HepG2 (cell line): ENCODE data around the gene CDCA5. TPM values are rescaled to one million over a fixed set of nuclear protein-coding genes. Genes with fewer than 3 reads are reported as not detected.

ENCODE experiments used
- CHD2 ChIP-seq: IDR thresholded peaks from 2 replicates; pipeline ENCODE4 v1.6.1; 2011; ENCODE audit warnings: low read depth, low read length, improper control_type of control experiment
- DPF2 ChIP-seq: sonication (generic); formaldehyde crosslinking; IDR thresholded peaks from 2 replicates; pipeline ENCODE4 v1.4.0; 2020; ENCODE audit warnings: mild to moderate bottlenecking, low read depth, missing genetic modification reagents, borderline replicate concordance
- ETS1 ChIP-seq: sonication (generic); formaldehyde crosslinking; IDR thresholded peaks from 2 replicates; pipeline ENCODE4 v1.4.0; 2020; ENCODE audit warnings: missing genetic modification reagents
- FOXC1 ChIP-seq: sonication (generic); formaldehyde crosslinking; IDR thresholded peaks from 2 replicates; pipeline ENCODE4 v1.8.0; 2022; ENCODE audit warnings: mild to moderate bottlenecking, missing genetic modification reagents, borderline replicate concordance
- KLF16 ChIP-seq, 2 experiments: sonication (generic) in 1 of 2; formaldehyde crosslinking in 1 of 2; IDR thresholded peaks; 2 replicates each; pipeline versions ENCODE4 v1.6.1 to v1.8.0; 2016 to 2023; ENCODE audit warnings: missing genetic modification reagents in 2 of 2, missing compliant biosample characterization in 1 of 2
- MED1 ChIP-seq: sonication (generic); formaldehyde crosslinking; IDR thresholded peaks from 2 replicates; pipeline ENCODE4 v1.4.0; 2020; ENCODE audit warnings: missing genetic modification reagents
- MEIS1 ChIP-seq: sonication (generic); formaldehyde crosslinking; IDR thresholded peaks from 2 replicates; pipeline ENCODE4 v1.9.0; 2021; ENCODE audit warnings: mild to moderate bottlenecking, missing genetic modification reagents, moderate library complexity, borderline replicate concordance
- SMYD3 ChIP-seq: sonication (generic); formaldehyde crosslinking; IDR thresholded peaks from 2 replicates; pipeline ENCODE4 v1.8.1; 2023; ENCODE audit warnings: mild to moderate bottlenecking, missing genetic modification reagents
- TFAP4 ChIP-seq: sonication (generic); IDR thresholded peaks from 2 replicates; pipeline ENCODE4 v1.6.1; 2016; ENCODE audit warnings: low read depth, borderline replicate concordance
- ZBTB7A ChIP-seq: sonication (generic); formaldehyde crosslinking; IDR thresholded peaks from 2 replicates; pipeline ENCODE4 v1.8.0; 2022; ENCODE audit warnings: mild to moderate bottlenecking, missing genetic modification reagents
- ZMYM3 ChIP-seq: sonication (generic); formaldehyde crosslinking; IDR thresholded peaks from 2 replicates; pipeline ENCODE4 v1.5.1; 2020; ENCODE audit warnings: mild to moderate bottlenecking, missing genetic modification reagents
- ZNF253 ChIP-seq: sonication (generic); formaldehyde crosslinking; IDR thresholded peaks from 2 replicates; pipeline ENCODE4 v1.8.0; 2022; ENCODE audit warnings: mild to moderate bottlenecking, missing genetic modification reagents, borderline replicate concordance
- ZNF292 ChIP-seq: sonication (generic); formaldehyde crosslinking; IDR thresholded peaks from 2 replicates; pipeline ENCODE4 v1.8.1; 2022; ENCODE audit warnings: mild to moderate bottlenecking, low read depth, missing genetic modification reagents, borderline replicate concordance
- ZNF30 ChIP-seq: sonication (generic); formaldehyde crosslinking; IDR thresholded peaks from 2 replicates; pipeline ENCODE4 v1.5.0; 2020; ENCODE audit warnings: mild to moderate bottlenecking, missing genetic modification reagents
- ZNF644 ChIP-seq: IDR thresholded peaks from 2 replicates; pipeline ENCODE4 v1.6.1; 2016; ENCODE audit warnings: low read depth
- ZNF720 ChIP-seq: sonication (generic); formaldehyde crosslinking; IDR thresholded peaks from 2 replicates; pipeline ENCODE4 v1.4.0; 2020; ENCODE audit warnings: missing genetic modification reagents
- ZNF737 ChIP-seq: sonication (generic); formaldehyde crosslinking; IDR thresholded peaks from 2 replicates; pipeline ENCODE4 v1.5.0; 2020; ENCODE audit warnings: missing genetic modification reagents, mild to moderate bottlenecking, borderline replicate concordance
- polyA plus RNA-seq, 8 experiments: library from polyadenylated mRNA; depleted of rRNA in 3 of 8; stranded (reverse) in 7 of 8; unstranded in 1 of 8; fragments of >200 nt; fragmentation: Illumina TruSeq in 4 of 8; extraction: Trizol in 4 of 8; gene quantifications; 2 replicates each; pipeline versions ENCODE4 v1.2.1 to v1.2.3, GENCODE V29; 2011 to 2016; ENCODE audit warnings: low read depth in 4 of 8, missing spikeins in 1 of 8, mixed read lengths in 1 of 8; ENCODE audit not compliant: insufficient read depth in 1 of 8
- total RNA-seq, 5 experiments: library from RNA; depleted of rRNA; stranded (reverse); fragments of >200 nt; fragmentation: Illumina TruSeq; extraction: Trizol; gene quantifications; 2 replicates each; pipeline ENCODE4 v1.2.3, GENCODE V29; 2016; ENCODE audit warnings: low read depth in 1 of 5
- TF ChIP-seq, protein P1 (sequence below): sonication (generic); formaldehyde crosslinking; IDR thresholded peaks from 2 replicates; pipeline ENCODE4 v1.5.1; 2020; ENCODE audit warnings: missing genetic modification reagents, mild to moderate bottlenecking, borderline replicate concordance
- TF ChIP-seq, protein P2 (sequence below): sonication (generic); formaldehyde crosslinking; IDR thresholded peaks from 2 replicates; pipeline ENCODE4 v1.4.0; 2020; ENCODE audit warnings: missing genetic modification reagents
- TF ChIP-seq, protein P3 (sequence below): sonication (generic); formaldehyde crosslinking; IDR thresholded peaks from 2 replicates; pipeline ENCODE4 v1.4.0; 2020; ENCODE audit warnings: missing genetic modification reagents
- TF ChIP-seq, protein P4 (sequence below): sonication (generic); formaldehyde crosslinking; IDR thresholded peaks from 2 replicates; pipeline ENCODE4 v1.4.0; 2020; ENCODE audit warnings: mild to moderate bottlenecking, missing genetic modification reagents

Gene CDCA5
- total and polyA plus RNA-seq, 2 of the 13 experiments (the other 11 are each of a cell fraction or from before 2014, with no cell fraction given), result 13.5 to 50.6 TPM

DNA sequence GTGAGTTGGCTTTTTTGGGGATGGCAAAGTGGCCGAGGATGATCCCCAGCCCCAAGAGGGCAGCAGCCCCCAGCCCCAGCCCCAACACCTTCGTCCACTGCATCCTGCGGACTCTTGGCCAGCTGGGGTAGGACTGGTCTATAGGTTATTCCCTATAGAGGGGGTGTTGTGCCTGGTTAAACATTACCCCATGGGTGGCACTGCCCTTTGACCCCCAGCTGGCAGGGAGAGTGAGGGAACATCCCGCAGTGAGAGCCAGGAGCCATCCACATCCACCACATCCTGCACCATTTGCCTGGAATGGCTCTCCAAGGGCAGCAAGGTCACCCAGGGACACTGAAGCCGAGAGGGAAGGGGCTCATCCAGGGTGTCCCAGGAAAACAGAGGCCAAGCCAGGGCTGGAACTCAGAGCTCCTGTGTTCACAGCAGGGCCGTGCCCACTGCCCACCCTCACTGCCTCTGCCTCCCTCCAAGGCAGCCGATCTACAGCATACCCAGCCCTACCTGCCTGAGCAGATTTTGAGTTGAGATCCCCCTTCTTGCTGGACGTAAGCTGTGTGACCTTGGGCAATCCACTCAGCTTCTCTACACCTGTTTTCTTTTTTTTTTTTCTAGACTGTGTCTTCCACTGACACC lies 25.3 kb downstream of the CDCA5 start, which contains the start of gene NAALADL1 (continued):
- TF ChIP-seq, protein P1, sequence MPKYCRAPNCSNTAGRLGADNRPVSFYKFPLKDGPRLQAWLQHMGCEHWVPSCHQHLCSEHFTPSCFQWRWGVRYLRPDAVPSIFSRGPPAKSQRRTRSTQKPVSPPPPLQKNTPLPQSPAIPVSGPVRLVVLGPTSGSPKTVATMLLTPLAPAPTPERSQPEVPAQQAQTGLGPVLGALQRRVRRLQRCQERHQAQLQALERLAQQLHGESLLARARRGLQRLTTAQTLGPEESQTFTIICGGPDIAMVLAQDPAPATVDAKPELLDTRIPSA, result 0 out of 2 replicates have a peak, but pooled peaks have one; percentile 3
- TF ChIP-seq ZNF720 (CRISPR knock-in tag), result no peak
- peak; percentile 95 for TF ChIP-seq TFAP4
- TF ChIP-seq ZNF737 (CRISPR knock-in tag), result no peak
- TF ChIP-seq, protein P2, sequence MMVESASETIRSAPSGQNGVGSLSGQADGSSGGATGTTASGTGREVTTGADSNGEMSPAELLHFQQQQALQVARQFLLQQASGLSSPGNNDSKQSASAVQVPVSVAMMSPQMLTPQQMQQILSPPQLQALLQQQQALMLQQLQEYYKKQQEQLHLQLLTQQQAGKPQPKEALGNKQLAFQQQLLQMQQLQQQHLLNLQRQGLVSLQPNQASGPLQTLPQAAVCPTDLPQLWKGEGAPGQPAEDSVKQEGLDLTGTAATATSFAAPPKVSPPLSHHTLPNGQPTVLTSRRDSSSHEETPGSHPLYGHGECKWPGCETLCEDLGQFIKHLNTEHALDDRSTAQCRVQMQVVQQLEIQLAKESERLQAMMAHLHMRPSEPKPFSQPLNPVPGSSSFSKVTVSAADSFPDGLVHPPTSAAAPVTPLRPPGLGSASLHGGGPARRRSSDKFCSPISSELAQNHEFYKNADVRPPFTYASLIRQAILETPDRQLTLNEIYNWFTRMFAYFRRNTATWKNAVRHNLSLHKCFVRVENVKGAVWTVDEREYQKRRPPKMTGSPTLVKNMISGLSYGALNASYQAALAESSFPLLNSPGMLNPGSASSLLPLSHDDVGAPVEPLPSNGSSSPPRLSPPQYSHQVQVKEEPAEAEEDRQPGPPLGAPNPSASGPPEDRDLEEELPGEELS (CRISPR knock-in tag), result 0 out of 2 replicates have a peak, but pooled peaks have one; percentile 24
- TF ChIP-seq, protein P3, sequence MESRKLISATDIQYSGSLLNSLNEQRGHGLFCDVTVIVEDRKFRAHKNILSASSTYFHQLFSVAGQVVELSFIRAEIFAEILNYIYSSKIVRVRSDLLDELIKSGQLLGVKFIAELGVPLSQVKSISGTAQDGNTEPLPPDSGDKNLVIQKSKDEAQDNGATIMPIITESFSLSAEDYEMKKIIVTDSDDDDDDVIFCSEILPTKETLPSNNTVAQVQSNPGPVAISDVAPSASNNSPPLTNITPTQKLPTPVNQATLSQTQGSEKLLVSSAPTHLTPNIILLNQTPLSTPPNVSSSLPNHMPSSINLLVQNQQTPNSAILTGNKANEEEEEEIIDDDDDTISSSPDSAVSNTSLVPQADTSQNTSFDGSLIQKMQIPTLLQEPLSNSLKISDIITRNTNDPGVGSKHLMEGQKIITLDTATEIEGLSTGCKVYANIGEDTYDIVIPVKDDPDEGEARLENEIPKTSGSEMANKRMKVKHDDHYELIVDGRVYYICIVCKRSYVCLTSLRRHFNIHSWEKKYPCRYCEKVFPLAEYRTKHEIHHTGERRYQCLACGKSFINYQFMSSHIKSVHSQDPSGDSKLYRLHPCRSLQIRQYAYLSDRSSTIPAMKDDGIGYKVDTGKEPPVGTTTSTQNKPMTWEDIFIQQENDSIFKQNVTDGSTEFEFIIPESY (CRISPR knock-in tag), result no peak
- TF ChIP-seq MEIS1 (CRISPR knock-in tag), result peak; percentile 59; the same call in 1 of the 2 replicates
- no peak for TF ChIP-seq CHD2
- TF ChIP-seq ZBTB7A (CRISPR knock-in tag), result peak; percentile 40; the same call in 1 of the 2 replicates
- TF ChIP-seq ZNF253 (CRISPR knock-in tag), result no peak
- TF ChIP-seq ZNF30 (CRISPR knock-in tag), result no peak
- TF ChIP-seq KLF16 (CRISPR knock-in tag; IDR thresholded peaks at IDR 0.05), result no peak
- TF ChIP-seq ZMYM3 (CRISPR knock-in tag), result peak; percentile 39
- no peak for TF ChIP-seq ETS1 (CRISPR knock-in tag)
- TF ChIP-seq ZNF292 (CRISPR knock-in tag), result peak; percentile 36; the same call in 1 of the 2 replicates
- 0 out of 2 replicates have a peak, but pooled peaks have one; percentile 33 for TF ChIP-seq DPF2 (CRISPR knock-in tag)
- TF ChIP-seq, protein P4, sequence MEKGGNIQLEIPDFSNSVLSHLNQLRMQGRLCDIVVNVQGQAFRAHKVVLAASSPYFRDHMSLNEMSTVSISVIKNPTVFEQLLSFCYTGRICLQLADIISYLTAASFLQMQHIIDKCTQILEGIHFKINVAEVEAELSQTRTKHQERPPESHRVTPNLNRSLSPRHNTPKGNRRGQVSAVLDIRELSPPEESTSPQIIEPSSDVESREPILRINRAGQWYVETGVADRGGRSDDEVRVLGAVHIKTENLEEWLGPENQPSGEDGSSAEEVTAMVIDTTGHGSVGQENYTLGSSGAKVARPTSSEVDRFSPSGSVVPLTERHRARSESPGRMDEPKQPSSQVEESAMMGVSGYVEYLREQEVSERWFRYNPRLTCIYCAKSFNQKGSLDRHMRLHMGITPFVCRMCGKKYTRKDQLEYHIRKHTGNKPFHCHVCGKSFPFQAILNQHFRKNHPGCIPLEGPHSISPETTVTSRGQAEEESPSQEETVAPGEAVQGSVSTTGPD (CRISPR knock-in tag), result peak; percentile 90
- 0 out of 2 replicates have a peak, but pooled peaks have one; percentile 31 for TF ChIP-seq FOXC1 (CRISPR knock-in tag)
- TF ChIP-seq ZNF644 (CRISPR knock-in tag), result peak; percentile 73; the same call in 1 of the 2 replicates
- no peak; the same call in 1 of the 2 replicates for TF ChIP-seq MED1
- TF ChIP-seq SMYD3 (CRISPR knock-in tag), result no peak
